ENCODE data around the gene RELCH. TPM values are rescaled to one million over a fixed set of nuclear protein-coding genes. Genes with fewer than 3 reads are reported as not detected.

The RELCH gene
- total RNA-seq, 1 experiment from 2014 or later = 21.6 TPM

GRCh38 chr18:62330650-62331049 is 143.6 kb downstream of the RELCH start:
- DNase-seq (no peak), ATAC-seq (no peak)
- Histone ChIP-seq H3K36me3 (ENCODE audit: low read depth, low read length) (no peaks in the 10 kb centered on the region), H3K9me3 (ENCODE audit: low read length) (no peaks in the 10 kb centered on the region), H4K20me1 (ENCODE audit: low read length) (peaks cover 14% of the 10 kb centered on the region; the same call in 1 of the 2 replicates), H3K4me3 (ENCODE audit: low read length) (peak overlapping the region; percentile 40; the same call in 1 of the 2 replicates), H2AFZ (ENCODE audit: low read length) (no peak overlapping the region), H3K79me2 (ENCODE audit: low read length) (peaks cover 90% of the 10 kb centered on the region), H3K4me1 (ENCODE audit: insufficient read depth, low read length) (peaks cover 78% of the 10 kb centered on the region), H3F3A (ENCODE audit: low read length, unreplicated experiment) (peaks cover 3% of the 10 kb centered on the region), H3K4me2 (ENCODE audit: low read length) (peak overlapping the region; percentile 89), H3K27ac (ENCODE audit: low read length) (peak overlapping the region; percentile 85), H3K27me3 (ENCODE audit: low read length) (no peaks in the 10 kb centered on the region), H3K9ac (ENCODE audit: low read length) (peak overlapping the region; percentile 56), H3K9me2 (replicated peaks; ENCODE audit: low read length) (no peaks in the 10 kb centered on the region)
- no peak for TF ChIP-seq CTCF (conservative IDR thresholded peaks at IDR 0.05; ENCODE audit: low read depth, low read length)
- no peak for TF ChIP-seq EZH2 (IDR thresholded peaks at IDR 0.05; ENCODE audit: low read length, unreplicated experiment)
- no peak for TF ChIP-seq EZH2phosphoT487 (IDR thresholded peaks at IDR 0.05; ENCODE audit: borderline replicate concordance, low read length)
- ChIA-PET CTCF (interaction anchor here (0.5 to 1.7 kb wide), 2 partner anchors 64 to 69 kb away, joined by 3 to 7 read pairs; no protein-coding TSS in a partner anchor), POLR2A (ENCODE audit: unreplicated experiment) (no interaction called here)
- BruUV-seq (replicated peaks) = no TSS peak
- intact Hi-C loops (cut with micrococcal nuclease) = no loop called here

- H3F3A ChIP-seq (ENCODE audit: low read length, unreplicated experiment) = peaks cover 3% of the 10 kb centered on the region
- no peaks in the 10 kb centered on the region for H3K9me3 ChIP-seq (ENCODE audit: low read length)
- peaks cover 11% of the 10 kb centered on the region; the same call in 1 of the 2 replicates for H4K20me1 ChIP-seq (ENCODE audit: low read length)
- DNase-seq = peak; percentile 43
- intact Hi-C loops (cut with micrococcal nuclease) = no loop called here
- no peaks in the 10 kb centered on the region for H3K36me3 ChIP-seq (ENCODE audit: low read depth, low read length)
- H3K27me3 ChIP-seq (ENCODE audit: low read length) = no peaks in the 10 kb centered on the region
- H3K9me2 ChIP-seq (replicated peaks; ENCODE audit: low read length) = no peaks in the 10 kb centered on the region
- H3K9ac ChIP-seq (ENCODE audit: low read length) = no peak overlapping the region
- no peak for ATAC-seq
- BruUV-seq (replicated peaks) = no TSS peak
- H2AFZ ChIP-seq (ENCODE audit: low read length) = no peak overlapping the region
- H3K4me1 ChIP-seq (ENCODE audit: insufficient read depth, low read length) = peaks cover 86% of the 10 kb centered on the region
- H3K4me2 ChIP-seq (ENCODE audit: low read length) = 0 out of 2 replicates have a peak overlapping the region, but pooled peaks have one; percentile 15
- peaks cover 90% of the 10 kb centered on the region for H3K79me2 ChIP-seq (ENCODE audit: low read length)
- POLR2A ChIA-PET (ENCODE audit: unreplicated experiment) = no interaction called here
- H3K4me3 ChIP-seq (ENCODE audit: low read length) = no peak overlapping the region
- no peak for TF ChIP-seq CTCF (conservative IDR thresholded peaks at IDR 0.05; ENCODE audit: low read depth, low read length)
- no peak for TF ChIP-seq EZH2 (IDR thresholded peaks at IDR 0.05; ENCODE audit: low read length, unreplicated experiment)
- TF ChIP-seq EZH2phosphoT487 (IDR thresholded peaks at IDR 0.05; ENCODE audit: borderline replicate concordance, low read length) = no peak
- H3K27ac ChIP-seq (ENCODE audit: low read length) = peak overlapping the region; percentile 5; the same call in 1 of the 2 replicates
- CTCF ChIA-PET = no interaction called here
These were observed 144.7 kb downstream of the RELCH start for GRCh38 chr18:62331581-62332356.

- Histone ChIP-seq H3K9me3 (ENCODE audit: low read length) (no peaks in the 10 kb centered on the region), H3K4me1 (ENCODE audit: insufficient read depth, low read length) (peaks cover 86% of the 10 kb centered on the region), H4K20me1 (ENCODE audit: low read length) (peaks cover 6% of the 10 kb centered on the region; the same call in 1 of the 2 replicates), H3K36me3 (ENCODE audit: low read depth, low read length) (no peaks in the 10 kb centered on the region), H3K4me3 (ENCODE audit: low read length) (no peak overlapping the region), H3K79me2 (ENCODE audit: low read length) (peaks cover 89% of the 10 kb centered on the region), H3K9ac (ENCODE audit: low read length) (no peak overlapping the region), H3K9me2 (replicated peaks; ENCODE audit: low read length) (no peaks in the 10 kb centered on the region), H3K27ac (ENCODE audit: low read length) (no peak overlapping the region), H3F3A (ENCODE audit: low read length, unreplicated experiment) (peaks cover 3% of the 10 kb centered on the region), H2AFZ (ENCODE audit: low read length) (no peak overlapping the region), H3K27me3 (ENCODE audit: low read length) (no peaks in the 10 kb centered on the region), H3K4me2 (ENCODE audit: low read length) (no peak overlapping the region)
- ChIA-PET CTCF (no interaction called here), POLR2A (ENCODE audit: unreplicated experiment) (no interaction called here)
- intact Hi-C loops (cut with micrococcal nuclease) = no loop called here
- ATAC-seq (no peak), DNase-seq (no peak)
- TF ChIP-seq CTCF (conservative IDR thresholded peaks at IDR 0.05; ENCODE audit: low read depth, low read length) (no peak), EZH2phosphoT487 (IDR thresholded peaks at IDR 0.05; ENCODE audit: borderline replicate concordance, low read length) (no peak), EZH2 (IDR thresholded peaks at IDR 0.05; ENCODE audit: low read length, unreplicated experiment) (no peak)
- no TSS peak for BruUV-seq (replicated peaks)
These were observed 145.4 kb downstream of the RELCH start for GRCh38 chr18:62332431-62332830.

Data from PC-3 (cell line).